Activated CD8-positive, alpha-beta T cell treated with anti-CD3 and anti-CD28 coated beads for 36 hours (primary cell): ENCODE measurements around the gene NDUFB6. TPM values are rescaled to one million over a fixed set of nuclear protein-coding genes. Genes with fewer than 3 reads are reported as not detected.

Source experiments
- ATAC-seq: fragments of 200-7000 bp; cut with Tn5 transposase; one replicate; pipeline ENCODE4 v1.10.0; 2021; ENCODE audit warnings: mild to moderate bottlenecking, moderate library complexity
- CTCF ChIA-PET: fragments of 350-600 bp; sonication (Branson Sonifier 250); formaldehyde crosslinking; loops from one replicate; lab custom pipeline; 2021; ENCODE audit warnings: antibody characterized with exemption; lab: Charles Lee
- POLR2A ChIA-PET: fragments of 350-600 bp; sonication (Branson Sonifier 250); formaldehyde crosslinking; loops from one replicate; lab custom pipeline; 2021; ENCODE audit warnings: antibody characterized with exemption; lab: Charles Lee
- DNase-seq: peaks from one replicate; pipeline ENCODE4 v3.0.0-alpha.2; 2020
- H3K27ac Mint-ChIP-seq: one replicate; pipeline ENCODE4 v1.8.0; 2021; ENCODE audit warnings: mild to moderate bottlenecking, mixed read lengths
- H3K27me3 Mint-ChIP-seq: one replicate; pipeline ENCODE4 v1.8.0; 2021; ENCODE audit warnings: mixed read lengths
- H3K36me3 Mint-ChIP-seq: one replicate; pipeline ENCODE4 v1.8.0; 2021; ENCODE audit warnings: low read depth, mixed read lengths
- H3K4me1 Mint-ChIP-seq: one replicate; pipeline ENCODE4 v1.8.0; 2021; ENCODE audit warnings: low read depth, mixed read lengths
- H3K4me3 Mint-ChIP-seq: one replicate; pipeline ENCODE4 v1.8.0; 2021; ENCODE audit warnings: mild to moderate bottlenecking, moderate library complexity, mixed read lengths
- H3K9me3 Mint-ChIP-seq: one replicate; pipeline ENCODE4 v1.8.0; 2021; ENCODE audit warnings: mixed read lengths
- CTCF ChIP-seq: fragments of 200-600 bp; IDR thresholded peaks from one replicate; pipeline ENCODE4 v1.8.0; 2022; ENCODE audit warnings: antibody characterized with exemption, mild to moderate bottlenecking
- intact Hi-C: fragments of 100-400 bp; cut with micrococcal nuclease; formaldehyde crosslinking; loops from one replicate; pipeline ENCODE4 v1.10.0; 2022
- total RNA-seq, 2 experiments: library from RNA; stranded (reverse); gene quantifications; one replicate each; pipeline ENCODE4 v1.2.3, GENCODE V29; 2021

NDUFB6 gene
- total RNA-seq, 2 experiments from 2014 or later = 61.4 to 63.4 TPM

- intact Hi-C loops = loop anchor here (1.0 to 10.0 kb wide), 3 partner anchors 55 to 389 kb away; partner anchors contain the start of gene RIGI
- DNase-seq (peak; percentile 87), ATAC-seq (peak; percentile 61)
- H3K4me1 Mint-ChIP-seq = no peaks in the 10 kb centered on the region
- peaks cover 9% of the 10 kb centered on the region for H3K27me3 Mint-ChIP-seq
- H3K4me3 Mint-ChIP-seq = no peak overlapping the region
- no peak overlapping the region for H3K27ac Mint-ChIP-seq
- peak; percentile 94 for TF ChIP-seq CTCF
- POLR2A ChIA-PET = interaction anchor here (1.5 kb wide), 1 partner anchor 201 kb away, joined by 10 read pairs; no protein-coding TSS in a partner anchor
- no peaks in the 10 kb centered on the region for H3K9me3 Mint-ChIP-seq
- CTCF ChIA-PET = interaction anchor here (0.7 to 10.0 kb wide), 61 partner anchors 10 to 444 kb away, joined by 3 to 477 read pairs (median 4); partner anchors contain the start of genes ACO1, RIGI, SMIM27 and TOPORS
- H3K36me3 Mint-ChIP-seq = no peaks in the 10 kb centered on the region
Measured at GRCh38 chr9:32579706-32580331, 6.9 kb upstream of the NDUFB6 start.

GRCh38 chr9:32578976-32579375 is 6.0 kb upstream of the NDUFB6 start:
- H3K9me3 Mint-ChIP-seq = no peaks in the 10 kb centered on the region
- CTCF ChIA-PET = interaction anchor here (0.7 to 10.0 kb wide), 40 partner anchors 9 to 420 kb away, joined by 3 to 477 read pairs (median 4); partner anchors contain the start of gene ACO1
- no peak for ATAC-seq
- DNase-seq = no peak
- H3K36me3 Mint-ChIP-seq = no peaks in the 10 kb centered on the region
- intact Hi-C loops = loop anchor here (1.0 to 10.0 kb wide), 2 partner anchors 54 to 200 kb away; partner anchors contain the start of gene RIGI
- H3K4me3 Mint-ChIP-seq = no peak overlapping the region
- no peak for TF ChIP-seq CTCF
- peaks cover 1% of the 10 kb centered on the region for H3K4me1 Mint-ChIP-seq
- H3K27me3 Mint-ChIP-seq = peaks cover 6% of the 10 kb centered on the region
- POLR2A ChIA-PET = interaction anchor here (1.5 kb wide), 1 partner anchor 200 kb away, joined by 10 read pairs; no protein-coding TSS in a partner anchor
- no peak overlapping the region for H3K27ac Mint-ChIP-seq

GRCh38 chr9:32577316-32577715 is 4.4 kb upstream of the NDUFB6 start:
- no peak for DNase-seq
- Mint-ChIP-seq H3K27ac (no peak overlapping the region), H3K9me3 (no peaks in the 10 kb centered on the region), H3K36me3 (no peaks in the 10 kb centered on the region), H3K4me3 (no peak overlapping the region), H3K27me3 (peaks cover 6% of the 10 kb centered on the region), H3K4me1 (peaks cover 11% of the 10 kb centered on the region)
- no peak for TF ChIP-seq CTCF
- intact Hi-C loops = loop anchor here (10.0 kb wide), 1 partner anchor 53 kb away; the partner anchor contains the start of gene RIGI
- POLR2A ChIA-PET = interaction anchor here (1.6 kb wide), 1 partner anchor 198 kb away, joined by 3 read pairs; no protein-coding TSS in a partner anchor
- CTCF ChIA-PET = interaction anchor here (2.2 to 10.0 kb wide), 4 partner anchors 11 to 200 kb away, joined by 9 to 477 read pairs (median 71); partner anchors contain the start of gene ACO1
- no peak for ATAC-seq

GRCh38 chr9:32574858-32575257 is 1.9 kb upstream of the NDUFB6 start:
- peaks cover 24% of the 10 kb centered on the region for H3K4me1 Mint-ChIP-seq
- ChIA-PET CTCF (interaction anchor here (1.0 to 5.9 kb wide), 8 partner anchors 13 to 215 kb away, joined by 3 to 123 read pairs (median 7); partner anchors contain the start of genes ACO1, SMIM27 and TOPORS), POLR2A (no interaction called here)
- H3K36me3 Mint-ChIP-seq = peaks cover 5% of the 10 kb centered on the region
- DNase-seq (no peak), ATAC-seq (no peak)
- no peak overlapping the region for H3K4me3 Mint-ChIP-seq
- TF ChIP-seq CTCF = no peak
- H3K27ac Mint-ChIP-seq = no peak overlapping the region
- H3K9me3 Mint-ChIP-seq = no peaks in the 10 kb centered on the region
- peaks cover 4% of the 10 kb centered on the region for H3K27me3 Mint-ChIP-seq
- intact Hi-C loops = loop anchor here (10.0 kb wide), 1 partner anchor 50 kb away; the partner anchor contains the start of gene RIGI
